HG03066 (cell line): ENCODE data around the gene CHCHD10.

Experiments
- ATAC-seq: cut with Tn5 transposase; IDR thresholded peaks from one replicate; pipeline ENCODE4 v1.9.1; 2021; ENCODE audit warnings: low read depth; ENCODE audit not compliant: unreplicated experiment

Gene CHCHD10

GRCh38 chr22:23774114-23774921 is 6.5 kb upstream of the CHCHD10 start:
- ATAC-seq, result no peak

- no peak for ATAC-seq
Observed at GRCh38 chr22:23773483-23774113, 5.8 kb upstream of the CHCHD10 start.

- ATAC-seq, result no peak
Observed at GRCh38 chr22:23772649-23773473, 5.1 kb upstream of the CHCHD10 start, which contains the start of gene MMP11. Gene MMP11 (plus strand): TSS chr22:23772849. CDS start chr22:23772871, 22 bp downstream.

GRCh38 chr22:23772315-23772648 is 4.5 kb upstream of the CHCHD10 start:
- ATAC-seq, result no peak

DNA sequence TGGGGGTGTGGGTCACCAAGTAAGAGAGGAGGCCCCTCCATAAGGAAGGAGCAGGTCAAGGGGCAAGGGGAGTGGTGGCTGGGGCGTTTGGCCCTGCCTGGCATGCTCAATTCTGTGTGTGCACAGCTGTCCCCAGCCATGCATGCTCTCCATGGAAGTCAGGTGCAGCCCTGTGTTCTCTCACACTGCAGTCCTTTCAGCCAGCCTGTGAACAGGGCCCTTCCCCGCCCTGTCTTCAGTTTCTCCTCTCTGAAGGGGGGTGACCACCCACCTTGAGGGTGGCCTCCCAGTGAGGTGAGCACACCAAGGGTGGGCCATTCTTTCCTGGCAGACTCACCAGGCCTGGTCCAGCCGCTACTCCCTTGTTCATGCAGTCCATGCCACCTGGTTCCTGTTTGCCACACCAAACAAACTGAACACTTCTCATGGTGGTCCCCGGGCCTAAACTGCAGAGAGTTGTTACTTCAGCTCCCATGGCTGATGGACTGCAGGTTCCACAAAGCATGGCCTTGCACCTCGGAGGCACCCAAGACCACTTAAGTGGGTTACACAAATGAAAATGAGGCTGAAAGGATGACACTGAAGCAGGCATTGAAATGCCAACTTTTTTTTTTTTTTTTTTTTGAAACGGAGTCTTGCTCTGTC is 1.7 kb upstream of the CHCHD10 start:
- no peak for ATAC-seq

DNA sequence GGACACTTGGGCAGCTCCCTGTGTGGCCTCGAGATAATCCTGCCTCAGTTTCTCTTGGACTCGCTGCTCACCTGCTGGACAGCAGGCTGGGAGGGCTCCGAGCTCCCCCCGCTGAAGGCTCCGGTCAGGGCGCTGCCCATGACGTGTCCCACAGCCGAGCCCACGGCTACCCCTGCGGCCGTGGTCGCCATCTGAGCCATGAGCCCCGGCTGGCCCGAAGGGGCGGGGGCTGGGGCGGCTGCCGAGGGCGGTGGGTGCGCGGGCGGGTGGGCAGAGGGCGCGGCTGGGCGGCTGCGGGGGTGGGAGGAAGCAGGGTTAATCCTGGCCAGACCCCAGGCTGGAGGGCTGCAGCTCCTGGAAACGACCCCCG is 484 bp downstream of the CHCHD10 start:
- ATAC-seq, result no peak

GRCh38 chr22:23764899-23765881 is 2.6 kb downstream of the CHCHD10 start:
- ATAC-seq, result no peak

GRCh38 chr22:23763954-23764353 is 3.8 kb downstream of the CHCHD10 start:
- no peak for ATAC-seq

GRCh38 chr22:23763579-23763945 is 4.2 kb downstream of the CHCHD10 start:
- ATAC-seq, result no peak

DNA sequence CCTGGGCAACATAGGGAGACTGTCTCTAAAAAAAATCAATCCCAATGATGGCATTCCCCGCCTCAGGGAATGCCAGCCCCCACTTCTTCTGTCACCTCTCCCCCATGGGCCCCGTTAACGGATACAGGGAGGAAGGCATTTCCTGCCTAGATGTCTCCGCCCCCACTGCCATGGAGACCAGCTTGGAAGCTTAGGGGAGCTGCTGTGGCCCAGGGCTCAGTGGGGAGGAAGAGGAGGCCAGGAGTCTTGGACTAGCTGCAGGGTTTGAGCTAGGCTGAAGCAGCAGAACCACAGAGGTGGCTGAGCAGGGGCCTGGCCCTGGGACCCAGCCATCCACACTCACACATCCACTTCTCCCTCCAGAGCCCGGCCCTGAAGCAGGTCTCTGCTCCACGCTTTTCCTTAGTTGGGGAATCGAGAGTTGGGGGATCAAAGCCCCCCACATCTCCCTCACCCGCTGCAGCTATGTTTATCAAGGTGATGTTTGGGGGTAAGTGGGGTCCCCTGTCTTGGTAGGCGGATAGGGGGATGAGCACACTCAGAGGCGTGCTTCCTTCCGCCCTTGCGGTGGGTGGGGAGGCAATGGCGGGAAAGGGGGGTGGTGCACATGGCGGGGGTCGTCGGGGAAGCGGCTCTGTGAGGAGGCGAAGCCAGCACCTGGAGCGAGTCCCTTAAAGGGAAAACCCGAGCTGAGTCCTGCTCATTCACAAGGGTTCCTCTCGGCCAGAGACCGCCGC is 4.8 kb downstream of the CHCHD10 start, which contains the start of gene C22orf15:
Gene C22orf15, plus strand, starts transcription at position 149 of the 737 bp plus-strand sequence. Its CDS starts 317 bp downstream, at position 466.
- no peak for ATAC-seq

GRCh38 chr22:23760056-23760455 is 7.7 kb downstream of the CHCHD10 start:
- ATAC-seq, result no peak

- ATAC-seq, result no peak
Observed at GRCh38 chr22:23759566-23759965, 8.2 kb downstream of the CHCHD10 start.

DNA sequence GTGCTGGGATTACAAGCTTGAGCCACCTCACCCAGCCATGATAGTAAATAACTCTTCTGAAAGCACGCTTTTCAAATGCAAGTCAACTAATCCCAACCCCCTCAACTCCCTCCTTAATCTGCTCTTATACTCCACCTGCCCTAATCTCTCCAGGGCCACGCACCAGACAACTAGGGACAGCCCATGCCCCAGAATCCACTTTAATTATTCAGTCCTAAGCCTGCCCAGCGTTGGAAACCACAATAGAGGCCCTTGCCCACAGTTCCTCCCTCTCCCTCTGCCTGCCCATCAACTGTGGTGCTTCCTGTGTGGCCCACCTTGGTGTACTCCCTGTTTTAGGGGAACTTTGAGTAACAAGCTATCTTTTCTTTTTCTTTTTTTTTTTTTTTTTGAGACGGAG is 10.9 kb downstream of the CHCHD10 start:
- no peak for ATAC-seq

DNA sequence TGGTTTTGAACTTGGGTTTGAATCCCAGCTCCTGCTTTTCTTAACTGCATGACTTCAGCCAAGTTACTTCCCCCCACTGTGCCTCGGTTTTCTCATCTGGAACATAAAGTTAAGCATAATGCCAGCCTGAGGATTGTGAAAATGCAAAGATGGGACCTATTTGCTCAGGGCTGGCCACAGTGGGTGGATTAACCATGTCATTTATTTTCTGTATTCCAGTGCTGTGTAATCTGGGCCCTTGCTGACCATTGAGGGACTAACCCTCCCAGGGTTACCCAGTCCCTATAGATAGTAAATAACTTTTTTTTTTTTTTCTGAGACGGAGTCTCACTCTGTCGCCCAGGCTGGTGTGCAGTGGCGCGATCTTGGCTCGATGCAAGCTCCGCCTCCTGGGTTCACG is 12.1 kb downstream of the CHCHD10 start:
- no peak for ATAC-seq

DNA sequence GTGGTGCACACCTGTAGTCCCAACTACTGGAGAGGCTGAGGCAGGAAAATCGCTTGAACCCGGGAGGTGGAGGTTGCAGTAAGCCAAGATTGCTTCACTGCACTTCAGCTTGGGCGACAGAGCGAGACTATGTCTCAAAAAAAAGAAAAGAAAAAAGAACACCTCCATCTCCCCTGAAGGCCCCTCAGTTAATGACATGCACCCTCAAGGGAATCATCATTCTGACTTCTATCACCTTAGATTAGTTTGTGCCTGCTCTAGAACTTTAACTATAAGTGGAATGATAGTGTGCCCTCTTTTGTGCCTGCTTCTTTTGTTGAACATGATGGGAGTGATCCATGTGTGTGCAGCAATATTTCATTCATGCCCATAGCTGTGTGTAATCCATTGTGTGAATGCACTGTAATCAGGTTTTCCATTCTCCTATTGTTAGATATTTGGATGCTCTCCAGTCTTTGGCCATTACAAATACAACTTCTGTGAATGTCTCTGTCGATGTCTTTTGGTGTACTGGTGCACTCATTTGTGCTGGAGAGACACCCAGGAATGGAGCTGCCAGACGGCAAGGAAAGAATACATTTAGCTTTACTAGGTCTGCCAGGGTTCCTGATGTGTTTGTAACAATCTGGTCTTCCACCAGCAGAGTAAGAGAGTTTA is 12.7 kb downstream of the CHCHD10 start:
- ATAC-seq, result no peak

- ATAC-seq, result no peak
Observed at GRCh38 chr22:23754220-23754919, 13.4 kb downstream of the CHCHD10 start, which contains the start of gene VPREB3. Gene VPREB3 (minus strand): TSS chr22:23754425. CDS start chr22:23754363, 62 bp downstream.

- ATAC-seq, result no peak
Observed at GRCh38 chr22:23753385-23753784, 14.4 kb downstream of the CHCHD10 start.

GRCh38 chr22:23752750-23753149 is 15.0 kb downstream of the CHCHD10 start:
- ATAC-seq, result no peak
